ENCODE data around the gene NDUFAF2.

- no peak for TF ChIP-seq CTCF (IDR thresholded peaks at IDR 0.05; ENCODE audit: insufficient read depth, low read length, poor library complexity, severe bottlenecking)
- no peak for TF ChIP-seq EZH2phosphoT487 (conservative IDR thresholded peaks at IDR 0.05; ENCODE audit: low read length)
Observed at GRCh38 chr5:61082516-61083280, 137.7 kb downstream of the NDUFAF2 start.

All from SU-DHL-6 (cell line).